H1 (cell line): ENCODE results near the gene ARFRP1. TPM values are rescaled to one million over a fixed set of nuclear protein-coding genes. Genes with fewer than 3 reads are reported as not detected.

Source experiments
- CTCF ChIA-PET: fragments of 300-600 bp; sonication (Branson Sonifier 250); formaldehyde crosslinking; loops from one replicate; lab custom pipeline; 2021; ENCODE audit not compliant: partially characterized antibody; lab: Charles Lee
- POLR2A ChIA-PET: fragments of 300-600 bp; sonication (Branson Sonifier 250); formaldehyde crosslinking; loops from one replicate; lab custom pipeline; 2021; ENCODE audit warnings: inconsistent platforms; ENCODE audit not compliant: partially characterized antibody; lab: Charles Lee
- DNase-seq, 2 experiments: peaks; one replicate each; pipeline versions ENCODE4 v3.0.0 to v3.0.0-alpha.2; 2010 to 2022; ENCODE audit warnings: low spot score in 2 of 2, low read depth in 1 of 2, mixed read lengths in 1 of 2
- FAIRE-seq: peaks from 2 replicates; lab custom pipeline; 2011; peaks lifted over from hg19 to GRCh38; lab: Jason Lieb, UNC
- H2AFZ ChIP-seq: 2 replicates; pipeline ENCODE4 v1.8.1; 2012; ENCODE audit warnings: low read length, inconsistent platforms
- H2AK5ac ChIP-seq: 2 replicates; pipeline ENCODE4 v1.6.1; 2013; ENCODE audit warnings: low read depth, low read length
- H2BK120ac ChIP-seq: replicated peaks from 2 replicates; pipeline ENCODE3; 2013; ENCODE audit warnings: low read depth, low read length, inconsistent platforms
- H2BK12ac ChIP-seq: 2 replicates; pipeline ENCODE4 v1.6.1; 2013; ENCODE audit warnings: low read depth, low read length
- H2BK15ac ChIP-seq: 2 replicates; pipeline ENCODE4 v1.6.1; 2013; ENCODE audit warnings: low read length
- H2BK20ac ChIP-seq: 2 replicates; pipeline ENCODE4 v1.6.1; 2013; ENCODE audit warnings: low read length
- H2BK5ac ChIP-seq: 2 replicates; pipeline ENCODE4 v1.6.1; 2013; ENCODE audit warnings: low read depth, low read length
- H3K14ac ChIP-seq: 2 replicates; pipeline ENCODE4 v1.6.1; 2013; ENCODE audit warnings: inconsistent platforms; ENCODE audit not compliant: insufficient read length
- H3K18ac ChIP-seq: 2 replicates; pipeline ENCODE4 v1.6.1; 2013; ENCODE audit warnings: low read length; ENCODE audit errors: extremely low read depth
- H3K23ac ChIP-seq: 2 replicates; pipeline ENCODE4 v1.6.1; 2013; ENCODE audit warnings: inconsistent platforms; ENCODE audit not compliant: insufficient read length
- H3K23me2 ChIP-seq: 2 replicates; pipeline ENCODE4 v1.6.1; 2013; ENCODE audit warnings: low read depth, low read length
- H3K27ac ChIP-seq: 2 replicates; pipeline ENCODE4 v1.6.1; 2011; ENCODE audit warnings: low read depth, low read length, inconsistent platforms
- H3K27me3 ChIP-seq, 4 experiments: replicated peaks in 1 of 4; 1 replicate in 1 of 4; 2 replicates in 3 of 4; pipeline versions ENCODE4 v1.6.1 to v1.8.1; 2011 to 2013; ENCODE audit warnings: low read length in 3 of 4, mild to moderate bottlenecking in 3 of 4, inconsistent platforms in 2 of 4, mixed read lengths in 2 of 4, moderate library complexity in 1 of 4; ENCODE audit not compliant: control insufficient read depth in 3 of 4, insufficient read depth in 3 of 4; ENCODE audit errors: extremely low read depth in 1 of 4
- H3K36me3 ChIP-seq, 4 experiments: 2 replicates each; pipeline versions ENCODE4 v1.6.1 to v1.8.1; 2011 to 2013; ENCODE audit warnings: mild to moderate bottlenecking in 4 of 4, low read length in 3 of 4, moderate library complexity in 2 of 4, control low read depth in 1 of 4, inconsistent platforms in 1 of 4; ENCODE audit not compliant: insufficient read depth in 4 of 4, control insufficient read depth in 2 of 4
- H3K4ac ChIP-seq: replicated peaks from 2 replicates; pipeline ENCODE3; 2013; ENCODE audit warnings: low read length, low read depth, mixed read lengths, inconsistent platforms; ENCODE audit not compliant: insufficient read length
- H3K4me1 ChIP-seq, 4 experiments: replicated peaks in 1 of 4; 1 replicate in 1 of 4; 2 replicates in 3 of 4; pipeline versions ENCODE4 v1.6.1 to v1.8.1; 2011 to 2013; ENCODE audit warnings: low read length in 3 of 4, inconsistent platforms in 2 of 4, mixed read lengths in 1 of 4; ENCODE audit not compliant: insufficient read depth in 4 of 4, control insufficient read depth in 3 of 4
- H3K4me2 ChIP-seq, 2 experiments: 2 replicates each; pipeline versions ENCODE4 v1.6.1 to v1.8.1; 2011 to 2013; ENCODE audit warnings: low read depth in 2 of 2, low read length in 2 of 2, control low read depth in 1 of 2, inconsistent platforms in 1 of 2, mild to moderate bottlenecking in 1 of 2; ENCODE audit not compliant: insufficient read depth in 1 of 2
- H3K4me3 ChIP-seq, 4 experiments: fragments of 200-600, 300-600 bp in 1 of 4; sonication (generic), shearing (Covaris generic), sonication (Bioruptor Twin) in 1 of 4; 2 replicates each; pipeline versions ENCODE4 v1.5.1 to v1.8.1; 2011 to 2016; ENCODE audit warnings: low read length in 4 of 4, low read depth in 3 of 4, control low read depth in 2 of 4, inconsistent platforms in 2 of 4, mild to moderate bottlenecking in 2 of 4, mixed read lengths in 1 of 4, moderate library complexity in 1 of 4; ENCODE audit not compliant: insufficient read depth in 2 of 4; ENCODE audit errors: extremely low read depth in 1 of 4
- H3K56ac ChIP-seq: replicated peaks from 2 replicates; pipeline ENCODE3; 2013; ENCODE audit warnings: low read depth, mild to moderate bottlenecking, mixed read lengths, low read length, inconsistent platforms; ENCODE audit not compliant: insufficient read length
- H3K79me1 ChIP-seq: 2 replicates; pipeline ENCODE4 v1.6.1; 2013; ENCODE audit warnings: low read depth, low read length, control low read depth
- H3K79me2 ChIP-seq, 2 experiments: 2 replicates each; pipeline versions ENCODE4 v1.6.1 to v1.8.1; 2012 to 2013; ENCODE audit warnings: low read length in 2 of 2, mild to moderate bottlenecking in 2 of 2, inconsistent platforms in 1 of 2; ENCODE audit not compliant: insufficient read depth in 2 of 2, control insufficient read depth in 1 of 2
- H3K9ac ChIP-seq, 4 experiments: replicated peaks in 1 of 4; 1 replicate in 1 of 4; 2 replicates in 3 of 4; pipeline versions ENCODE4 v1.6.1 to v1.8.1; 2011 to 2013; ENCODE audit warnings: low read depth in 3 of 4, low read length in 3 of 4, control low read depth in 2 of 4, mild to moderate bottlenecking in 2 of 4, moderate library complexity in 2 of 4, inconsistent platforms in 1 of 4; ENCODE audit errors: extremely low read depth in 1 of 4
- H3K9me3 ChIP-seq, 2 experiments: 2 replicates each; pipeline versions ENCODE4 v1.6.1 to v1.8.1; 2012 to 2013; ENCODE audit warnings: mild to moderate bottlenecking in 2 of 2, moderate library complexity in 2 of 2, control low read depth in 1 of 2, inconsistent platforms in 1 of 2, low read depth in 1 of 2, low read length in 1 of 2, mixed read lengths in 1 of 2; ENCODE audit not compliant: insufficient read depth in 2 of 2
- H4K20me1 ChIP-seq, 2 experiments: replicated peaks in 1 of 2; 2 replicates each; pipeline versions ENCODE3 to v1.8.1; 2011 to 2013; ENCODE audit warnings: inconsistent platforms in 2 of 2, low read length in 2 of 2, mild to moderate bottlenecking in 1 of 2; ENCODE audit not compliant: insufficient read depth in 2 of 2, control insufficient read depth in 1 of 2
- H4K5ac ChIP-seq: 2 replicates; pipeline ENCODE4 v1.6.1; 2013; ENCODE audit warnings: low read length, low read depth, mixed read lengths, inconsistent platforms; ENCODE audit not compliant: insufficient read length
- H4K8ac ChIP-seq: 2 replicates; pipeline ENCODE4 v1.8.0; 2013; ENCODE audit warnings: mild to moderate bottlenecking, moderate library complexity, low read length, inconsistent platforms; ENCODE audit not compliant: insufficient read depth; ENCODE audit errors: extremely low read depth
- H4K91ac ChIP-seq: replicated peaks from 2 replicates; pipeline ENCODE3; 2013; ENCODE audit warnings: low read length, mixed read lengths, inconsistent platforms; ENCODE audit not compliant: insufficient read length
- BCL11A ChIP-seq, 2 experiments: IDR thresholded peaks; one replicate each; pipeline ENCODE4 v1.6.1; 2011; ENCODE audit warnings: low read depth in 2 of 2, low read length in 2 of 2, mild to moderate bottlenecking in 2 of 2
- E2F6 ChIP-seq: IDR thresholded peaks from 2 replicates; pipeline ENCODE4 v1.6.1; 2012; ENCODE audit warnings: inconsistent platforms
- EZH2 ChIP-seq: fragments of 200-600 bp; sonication (generic); IDR thresholded peaks from 2 replicates; pipeline ENCODE4 v1.7.1; 2012; ENCODE audit warnings: low read depth, mild to moderate bottlenecking, moderate library complexity, low read length, inconsistent platforms; ENCODE audit not compliant: severe bottlenecking
- GTF2F1 ChIP-seq: IDR thresholded peaks from 2 replicates; pipeline ENCODE4 v1.6.1; 2012; ENCODE audit warnings: low read depth, low read length, improper control_type of control experiment, borderline replicate concordance
- KDM5A ChIP-seq: fragments of 200-600 bp; IDR thresholded peaks from 2 replicates; pipeline ENCODE4 v1.7.1; 2012; ENCODE audit warnings: mild to moderate bottlenecking, low read length, inconsistent platforms, mixed read lengths
- POLR2AphosphoS5 ChIP-seq: IDR thresholded peaks from 2 replicates; pipeline ENCODE4 v1.6.1; 2011; ENCODE audit warnings: low read depth, low read length
- POU5F1 ChIP-seq: IDR thresholded peaks from 2 replicates; pipeline ENCODE4 v1.6.1; 2011; ENCODE audit warnings: low read depth, mild to moderate bottlenecking, low read length, moderate library complexity
- SAP30 ChIP-seq: fragments of 300-600 bp; sonication (generic); IDR thresholded peaks from 2 replicates; pipeline ENCODE4 v1.7.1; 2012; ENCODE audit warnings: low read length, moderate library complexity, mild to moderate bottlenecking, inconsistent platforms; ENCODE audit not compliant: insufficient read depth, insufficient replicate concordance
- SP2 ChIP-seq: IDR thresholded peaks from 2 replicates; pipeline ENCODE4 v1.6.1; 2012; ENCODE audit warnings: mild to moderate bottlenecking, low read length, inconsistent platforms
- WGBS, 2 experiments: shearing (Covaris generic) in 1 of 2; methylation state at CpG; one replicate each; pipeline versions ENCODE4 v1.1.6 to v1.1.7; 2013 to 2015; ENCODE audit warnings: low lambda C conversion rate in 2 of 2, mixed read lengths in 2 of 2, inconsistent platforms in 1 of 2, low coverage in 1 of 2, missing lambda C conversion rate in 1 of 2; ENCODE audit not compliant: insufficient replicate concordance in 2 of 2, insufficient coverage in 1 of 2, insufficient read length in 1 of 2; ENCODE audit errors: extremely low coverage in 1 of 2, missing lambda C conversion rate in 1 of 2; 5-methylcytosine and 5-hydroxymethylcytosine counted together
- polyA plus RNA-seq, 7 experiments: library from polyadenylated mRNA; depleted of rRNA in 3 of 7; stranded (reverse) in 5 of 7; unstranded in 2 of 7; fragments of >200 nt in 5 of 7; fragments of 200-250 nt in 2 of 7; gene quantifications; 1 replicate in 5 of 7; 2 replicates in 1 of 7; 4 replicates in 1 of 7; pipeline versions ENCODE4 v1.2.1 to v1.2.3, GENCODE V29; 2011 to 2013; ENCODE audit warnings: missing spikeins in 2 of 7, mixed read lengths in 2 of 7
- total RNA-seq: library from RNA; stranded (reverse); fragmentation: NEBNext Ultra II Directional; extraction: Animal tissue kit (Norgen Biotek cat#: 25700); gene quantifications from 2 replicates; pipeline ENCODE4 v1.2.1, GENCODE V29; 2021

Gene ARFRP1
- total and polyA plus RNA-seq, 2 of the 8 experiments (the other 6 are each of a cell fraction or from before 2014, with no cell fraction given): 12.9 to 22.9 TPM

GRCh38 chr20:63689046-63690002 is 18.5 kb downstream of the ARFRP1 start:
- ChIA-PET CTCF (interaction anchor here (1.1 to 1.7 kb wide), 3 partner anchors 9 to 152 kb away, joined by 3 to 4 read pairs (median 4); partner anchors contain the start of gene PTK6), POLR2A (interaction anchor here (2.1 to 4.3 kb wide), 5 partner anchors 8 to 13 kb away, joined by 5 to 31 read pairs (median 15); partner anchors contain the start of gene TNFRSF6B)
- Histone ChIP-seq H4K8ac (peak overlapping the region; percentile 62), H3K79me2 (no peaks in the 10 kb centered on the region), H2BK120ac (no peak overlapping the region), H3K4me2 (no peak overlapping the region), H3K56ac (no peak overlapping the region), H3K27me3 (no peaks in the 10 kb centered on the region), H4K91ac (no peak overlapping the region), H3K18ac (no peak overlapping the region), H2BK5ac (no peak overlapping the region), H3K27ac (no peak overlapping the region), H3K23me2 (peaks cover 3% of the 10 kb centered on the region; the same call in 1 of the 2 replicates), H4K5ac (no peak overlapping the region), H3K4me1 (no peaks in the 10 kb centered on the region; a peak in 1 of 7 replicates), H3K36me3 (no peaks in the 10 kb centered on the region; a peak in 1 of 8 replicates), H3K9ac (no peak overlapping the region), H3K14ac (no peak overlapping the region), H2BK15ac (no peak overlapping the region), H3K4ac (no peak overlapping the region), H2AFZ (no peak overlapping the region), H3K23ac (no peak overlapping the region), H4K20me1 (peaks cover 0 to 5% of the 10 kb centered on the region in 2 experiments), H3K4me3 (no peak overlapping the region), H3K79me1 (no peaks in the 10 kb centered on the region), H2BK20ac (no peak overlapping the region), H2BK12ac (no peak overlapping the region), H3K9me3 (no peaks in the 10 kb centered on the region; a peak in 1 of 4 replicates), H2AK5ac (no peak overlapping the region)
- TF ChIP-seq SP2 (no peak), KDM5A (no peak), POLR2AphosphoS5 (no peak), SAP30 (no peak), GTF2F1 (no peak), EZH2 (no peak), POU5F1 (no peak), E2F6 (no peak), BCL11A (IDR thresholded peaks at IDR 0.05; ENCODE audit: low read depth in 2 of 2, low read length in 2 of 2) (no peak)
- no peak for FAIRE-seq
- no peak for DNase-seq
- WGBS, 2 experiments: 91% methylated on average over 29 of the region's 44 CpGs; no CpG with 5 or more reads in 1 of the 2 experiments
